Endothelial cell of umbilical vein (primary cell): ENCODE measurements around the gene TESMIN. TPM values are rescaled to one million over a fixed set of nuclear protein-coding genes. Genes with fewer than 3 reads are reported as not detected.

Experiments
- BruUV-seq: library from RNA; stranded (reverse); fragments of 400-500 nt; replicated peaks from 2 replicates; lab custom pipeline; 2021; lab: Mats Ljungman, UMichigan
- CTCF ChIA-PET: fragments of 300-600, 350-600 bp; sonication (Branson Sonifier 250); formaldehyde crosslinking; loops from one replicate; lab custom pipeline; 2021; ENCODE audit warnings: antibody characterized with exemption, inconsistent platforms; lab: Charles Lee
- POLR2A ChIA-PET: fragments of 300-600, 350-600 bp; sonication (Branson Sonifier 250); formaldehyde crosslinking; loops from one replicate; lab custom pipeline; 2021; ENCODE audit warnings: antibody characterized with exemption, inconsistent platforms; lab: Charles Lee
- DNase-seq: peaks from one replicate; pipeline ENCODE4 v3.0.0-alpha.2; 2011; ENCODE audit warnings: low read depth, low spot score
- FAIRE-seq: peaks from 2 replicates; lab custom pipeline; 2011; peaks lifted over from hg19 to GRCh38; lab: Jason Lieb, UNC
- H2AFZ ChIP-seq: 2 replicates; pipeline ENCODE4 v1.6.0; 2012; ENCODE audit warnings: low read depth, low read length, control low read depth, inconsistent platforms
- H3K27ac ChIP-seq: 2 replicates; pipeline ENCODE4 v1.5.1; 2011; ENCODE audit warnings: low read depth, mild to moderate bottlenecking, control low read depth, low read length, moderate library complexity; ENCODE audit not compliant: insufficient read depth
- H3K27me3 ChIP-seq, 2 experiments: 2 replicates each; pipeline versions ENCODE4 v1.6.0 to v1.6.1; 2011; ENCODE audit warnings: low read length in 2 of 2, mixed read lengths in 1 of 2; ENCODE audit not compliant: control insufficient read depth in 2 of 2, insufficient read depth in 2 of 2
- H3K36me3 ChIP-seq, 2 experiments: 2 replicates in 1 of 2; 3 replicates in 1 of 2; pipeline ENCODE4 v1.5.1; 2011; ENCODE audit warnings: low read length in 2 of 2, mild to moderate bottlenecking in 1 of 2, moderate library complexity in 1 of 2; ENCODE audit not compliant: control insufficient read depth in 2 of 2, insufficient read depth in 2 of 2; ENCODE audit errors: extremely low read depth in 1 of 2
- H3K4me1 ChIP-seq: 3 replicates; pipeline ENCODE4 v1.5.1; 2011; ENCODE audit warnings: mild to moderate bottlenecking, low read length; ENCODE audit not compliant: control insufficient read depth, insufficient read depth; ENCODE audit errors: extremely low read depth
- H3K4me2 ChIP-seq: 2 replicates; pipeline ENCODE4 v1.6.1; 2011; ENCODE audit warnings: low read length, control low read depth, mixed read lengths; ENCODE audit not compliant: insufficient read depth
- H3K4me3 ChIP-seq, 3 experiments: fragments of 200-600 bp in 1 of 3; sonication (generic), shearing (Covaris generic) in 1 of 3; replicated peaks in 1 of 3; 2 replicates each; pipeline ENCODE4 v1.5.1; 2011 to 2016; ENCODE audit warnings: control low read depth in 3 of 3, low read length in 3 of 3, mild to moderate bottlenecking in 2 of 3, inconsistent platforms in 1 of 3, low read depth in 1 of 3, moderate library complexity in 1 of 3; ENCODE audit not compliant: insufficient read depth in 1 of 3
- H3K79me2 ChIP-seq: 2 replicates; pipeline ENCODE4 v1.6.0; 2012; ENCODE audit warnings: low read length, inconsistent platforms; ENCODE audit not compliant: control insufficient read depth, insufficient read depth
- H3K9ac ChIP-seq: replicated peaks from 2 replicates; pipeline ENCODE3; 2011; ENCODE audit warnings: low read length, control low read depth; ENCODE audit not compliant: insufficient read depth; ENCODE audit errors: extremely low read depth
- H3K9me1 ChIP-seq: replicated peaks from 3 replicates; pipeline ENCODE4 v1.6.0; 2011; ENCODE audit warnings: mild to moderate bottlenecking, low read length; ENCODE audit not compliant: control insufficient read depth, insufficient read depth; ENCODE audit errors: extremely low read depth
- H3K9me3 ChIP-seq: replicated peaks from 2 replicates; pipeline ENCODE4 v1.5.1; 2012; ENCODE audit warnings: low read length, inconsistent platforms; ENCODE audit not compliant: control insufficient read depth, insufficient read depth
- H4K20me1 ChIP-seq: replicated peaks from 2 replicates; pipeline ENCODE3; 2011; ENCODE audit warnings: mild to moderate bottlenecking, low read length; ENCODE audit not compliant: control insufficient read depth, insufficient read depth; ENCODE audit errors: extremely low read depth
- EZH2 ChIP-seq: IDR thresholded peaks from 2 replicates; pipeline ENCODE4 v1.6.1; 2012; ENCODE audit warnings: borderline replicate concordance, low read depth, mild to moderate bottlenecking, moderate library complexity, low read length, inconsistent platforms; ENCODE audit not compliant: severe bottlenecking
- FOS ChIP-seq: IDR thresholded peaks from 2 replicates; pipeline ENCODE4 v1.6.1; 2011; ENCODE audit warnings: mild to moderate bottlenecking, low read length, moderate library complexity, borderline replicate concordance; ENCODE audit not compliant: insufficient read depth
- GATA2 ChIP-seq: IDR thresholded peaks from 2 replicates; pipeline ENCODE4 v1.7.0; 2011; ENCODE audit warnings: low read depth, mild to moderate bottlenecking, moderate library complexity, mixed read lengths, low read length; ENCODE audit not compliant: insufficient read length, insufficient read depth
- JUN ChIP-seq: IDR thresholded peaks from 2 replicates; pipeline ENCODE4 v1.6.1; 2011; ENCODE audit warnings: borderline replicate concordance, low read depth; ENCODE audit not compliant: insufficient read length, insufficient read depth
- MAX ChIP-seq: IDR thresholded peaks from 2 replicates; pipeline ENCODE4 v1.6.1; 2011; ENCODE audit not compliant: insufficient read depth, insufficient read length
- MYC ChIP-seq: IDR thresholded peaks from one replicate; pipeline ENCODE4 v1.6.1; 2011; ENCODE audit warnings: mild to moderate bottlenecking, low read depth, low read length
- POLR2A ChIP-seq: IDR thresholded peaks from 2 replicates; pipeline ENCODE4 v1.6.1; 2012; ENCODE audit warnings: low read depth, mild to moderate bottlenecking, control low read depth, low read length
- POLR2AphosphoS5 ChIP-seq: IDR thresholded peaks from 2 replicates; pipeline ENCODE4 v1.6.1; 2012; ENCODE audit warnings: low read depth, mild to moderate bottlenecking, control low read depth, low read length, moderate library complexity; ENCODE audit not compliant: insufficient read depth
- dilution Hi-C: fragments of 300-500 bp; cut with MboI; formaldehyde crosslinking; loops from one replicate; pipeline ENCODE4 v1.15.0; 2019; ENCODE audit warnings: low sequenced_read_pairs; ENCODE audit not compliant: extremely low pct_ligation_motif_present
- intact Hi-C: fragments of 100-400 bp; cut with micrococcal nuclease; formaldehyde crosslinking; loops from one replicate; pipeline ENCODE4 v1.10.0; 2022
- polyA plus RNA-seq, 4 experiments: library from polyadenylated mRNA; depleted of rRNA in 3 of 4; stranded (reverse) in 3 of 4; unstranded in 1 of 4; fragments of >200 nt; gene quantifications; 2 replicates each; pipeline versions ENCODE4 v1.2.1 to v1.2.3, GENCODE V29; 2011 to 2012; ENCODE audit warnings: missing spikeins in 1 of 4
- total RNA-seq: library from RNA; stranded (reverse); gene quantifications from 2 replicates; pipeline ENCODE4 v1.2.3, GENCODE V29; 2021
- TF ChIP-seq, protein P1 (sequence below), 2 donors: IDR thresholded peaks; 1 replicate in 1 of 2; 2 replicates in 1 of 2; pipeline ENCODE4 v1.5.1; 2011; ENCODE audit warnings: low read length in 2 of 2, mild to moderate bottlenecking in 2 of 2, moderate library complexity in 2 of 2, control low read depth in 1 of 2, inconsistent platforms in 1 of 2, low read depth in 1 of 2; ENCODE audit not compliant: insufficient read depth in 1 of 2; ENCODE audit errors: extremely low read depth in 1 of 2

The TESMIN gene
- total and polyA plus RNA-seq, 2 donors (not counting 3 experiments of a cell fraction or from before 2014, with no cell fraction given) = 1.7 to 6.1 TPM

GRCh38 chr11:68750195-68751003 lies 921 bp downstream of the TESMIN start:
- no peak overlapping the region for H3K27ac ChIP-seq
- H3K4me2 ChIP-seq = peak overlapping the region; percentile 64
- no peak overlapping the region for H3K9ac ChIP-seq
- no peaks in the 10 kb centered on the region for H4K20me1 ChIP-seq
- peaks cover 21% of the 10 kb centered on the region for H3K4me1 ChIP-seq
- POLR2A ChIA-PET = interaction anchor here (0.6 kb wide), 1 partner anchor 28 kb away, joined by 3 read pairs; no protein-coding TSS in a partner anchor
- H3K27me3 ChIP-seq = no peaks in the 10 kb centered on the region
- FAIRE-seq (no peak), DNase-seq (no peak)
- no peaks in the 10 kb centered on the region for H3K9me1 ChIP-seq
- no peaks in the 10 kb centered on the region for H3K79me2 ChIP-seq
- BruUV-seq = no TSS peak
- dilution Hi-C loops = no loop called here
- no peaks in the 10 kb centered on the region for H3K9me3 ChIP-seq
- TF ChIP-seq GATA2 (no peak), MAX (no peak), POLR2AphosphoS5 (no peak), EZH2 (no peak), JUN (no peak), FOS (no peak), POLR2A (no peak), MYC (no peak)
- TF ChIP-seq, protein P1, sequence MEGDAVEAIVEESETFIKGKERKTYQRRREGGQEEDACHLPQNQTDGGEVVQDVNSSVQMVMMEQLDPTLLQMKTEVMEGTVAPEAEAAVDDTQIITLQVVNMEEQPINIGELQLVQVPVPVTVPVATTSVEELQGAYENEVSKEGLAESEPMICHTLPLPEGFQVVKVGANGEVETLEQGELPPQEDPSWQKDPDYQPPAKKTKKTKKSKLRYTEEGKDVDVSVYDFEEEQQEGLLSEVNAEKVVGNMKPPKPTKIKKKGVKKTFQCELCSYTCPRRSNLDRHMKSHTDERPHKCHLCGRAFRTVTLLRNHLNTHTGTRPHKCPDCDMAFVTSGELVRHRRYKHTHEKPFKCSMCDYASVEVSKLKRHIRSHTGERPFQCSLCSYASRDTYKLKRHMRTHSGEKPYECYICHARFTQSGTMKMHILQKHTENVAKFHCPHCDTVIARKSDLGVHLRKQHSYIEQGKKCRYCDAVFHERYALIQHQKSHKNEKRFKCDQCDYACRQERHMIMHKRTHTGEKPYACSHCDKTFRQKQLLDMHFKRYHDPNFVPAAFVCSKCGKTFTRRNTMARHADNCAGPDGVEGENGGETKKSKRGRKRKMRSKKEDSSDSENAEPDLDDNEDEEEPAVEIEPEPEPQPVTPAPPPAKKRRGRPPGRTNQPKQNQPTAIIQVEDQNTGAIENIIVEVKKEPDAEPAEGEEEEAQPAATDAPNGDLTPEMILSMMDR (IDR thresholded peaks at IDR 0.05; ENCODE audit: extremely low read depth in 1 of 2, insufficient read depth in 1 of 2, low read depth in 1 of 2, low read length in 2 of 2) = no peak
- H3K4me3 ChIP-seq = no peak overlapping the region
- no peaks in the 10 kb centered on the region for H3K36me3 ChIP-seq
- peak overlapping the region; percentile 39 for H2AFZ ChIP-seq
- CTCF ChIA-PET = interaction anchor here (1.2 to 2.0 kb wide), 4 partner anchors 33 to 118 kb away, joined by 3 to 6 read pairs (median 4); no protein-coding TSS in a partner anchor
- intact Hi-C loops = loop anchor here (1.0 kb wide), 1 partner anchor 73 kb away; no protein-coding TSS in a partner anchor
